GM18519 (cell line): ENCODE measurements around the gene SDR9C7.
"Not testable (repeated sequence)": the region's sequence is repeated elsewhere in the genome, so short reads cannot be mapped to it uniquely, and the experiment has no call there.

Source experiments
- ATAC-seq: cut with Tn5 transposase; IDR thresholded peaks from one replicate; pipeline ENCODE4 v1.9.1; 2021; ENCODE audit warnings: mild to moderate bottlenecking, moderate library complexity; ENCODE audit not compliant: unreplicated experiment, low FRiP score

The SDR9C7 gene

GRCh38 chr12:56880125-56880992 lies 53.8 kb downstream of the SDR9C7 start:
- no peak for ATAC-seq

- ATAC-seq = not testable (repeated sequence)
Measured at GRCh38 chr12:56879240-56880124, 54.7 kb downstream of the SDR9C7 start.

- ATAC-seq = no peak
Measured at GRCh38 chr12:56878010-56878339, 56.2 kb downstream of the SDR9C7 start.

GRCh38 chr12:56877195-56878009 lies 56.8 kb downstream of the SDR9C7 start:
- ATAC-seq = no peak

- ATAC-seq = no peak
Measured at GRCh38 chr12:56874821-56875220, 59.4 kb downstream of the SDR9C7 start.

- ATAC-seq = no peak
Measured at GRCh38 chr12:56873382-56873781, 60.8 kb downstream of the SDR9C7 start.
